ENCODE results near the gene C14orf93. TPM values are rescaled to one million over a fixed set of nuclear protein-coding genes. Genes with fewer than 3 reads are reported as not detected.

Gene C14orf93
- total RNA-seq, 1 experiment from 2014 or later = 7.2 TPM

DNA sequence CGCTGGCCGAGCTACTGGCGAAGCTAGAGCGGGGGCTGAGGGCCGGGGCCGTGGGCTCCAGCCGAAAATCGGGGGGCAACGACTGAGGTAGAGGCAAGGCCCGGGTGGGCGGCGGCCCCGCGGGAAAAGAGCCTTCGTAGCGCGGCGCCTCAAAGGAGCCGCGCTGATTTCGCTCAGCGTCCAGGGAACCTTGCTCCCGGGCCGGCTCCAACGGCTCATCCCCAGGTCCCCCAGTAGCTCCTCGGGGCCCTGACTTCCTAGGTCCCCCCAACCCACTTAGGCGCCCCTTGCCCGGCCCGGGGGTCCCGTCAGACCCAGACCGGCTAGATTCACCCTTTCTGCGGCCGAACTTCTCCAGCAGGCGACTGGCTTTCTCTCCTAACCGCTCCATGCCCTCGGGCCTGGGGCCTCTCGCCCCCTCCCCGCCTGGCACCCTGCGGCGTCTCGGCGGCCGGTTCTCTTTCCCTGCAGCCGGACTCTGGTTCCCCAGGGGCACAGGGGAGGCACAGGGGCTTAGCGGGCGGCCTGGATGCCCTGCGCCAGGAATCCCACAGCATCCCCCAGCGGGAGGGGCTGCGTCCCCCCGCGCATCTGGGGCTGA lies 28.0 kb downstream of the C14orf93 start:
- DNase-seq = no peak
- ChIA-PET CTCF (interaction anchor here (0.6 to 3.2 kb wide), 10 partner anchors 9 to 139 kb away, joined by 3 to 37 read pairs (median 5); partner anchors contain the start of gene PRMT5), POLR2A (interaction anchor here (0.6 to 2.6 kb wide), 11 partner anchors 10 to 113 kb away, joined by 3 to 35 read pairs (median 5); partner anchors contain the start of genes ACIN1, C14orf119 and PRMT5)
- no peaks in the 10 kb centered on the region for H3K27me3 ChIP-seq (replicated peaks; ENCODE audit: control insufficient read depth, insufficient read depth, low read length)
- TF ChIP-seq, protein P1, sequence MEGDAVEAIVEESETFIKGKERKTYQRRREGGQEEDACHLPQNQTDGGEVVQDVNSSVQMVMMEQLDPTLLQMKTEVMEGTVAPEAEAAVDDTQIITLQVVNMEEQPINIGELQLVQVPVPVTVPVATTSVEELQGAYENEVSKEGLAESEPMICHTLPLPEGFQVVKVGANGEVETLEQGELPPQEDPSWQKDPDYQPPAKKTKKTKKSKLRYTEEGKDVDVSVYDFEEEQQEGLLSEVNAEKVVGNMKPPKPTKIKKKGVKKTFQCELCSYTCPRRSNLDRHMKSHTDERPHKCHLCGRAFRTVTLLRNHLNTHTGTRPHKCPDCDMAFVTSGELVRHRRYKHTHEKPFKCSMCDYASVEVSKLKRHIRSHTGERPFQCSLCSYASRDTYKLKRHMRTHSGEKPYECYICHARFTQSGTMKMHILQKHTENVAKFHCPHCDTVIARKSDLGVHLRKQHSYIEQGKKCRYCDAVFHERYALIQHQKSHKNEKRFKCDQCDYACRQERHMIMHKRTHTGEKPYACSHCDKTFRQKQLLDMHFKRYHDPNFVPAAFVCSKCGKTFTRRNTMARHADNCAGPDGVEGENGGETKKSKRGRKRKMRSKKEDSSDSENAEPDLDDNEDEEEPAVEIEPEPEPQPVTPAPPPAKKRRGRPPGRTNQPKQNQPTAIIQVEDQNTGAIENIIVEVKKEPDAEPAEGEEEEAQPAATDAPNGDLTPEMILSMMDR (IDR thresholded peaks at IDR 0.05; ENCODE audit: insufficient read depth in 1 of 2, low read depth in 1 of 2, low read length in 1 of 2, severe bottlenecking in 1 of 2, unreplicated experiment in 1 of 2) = no peak
- intact Hi-C loops (cut with micrococcal nuclease; ENCODE audit: unreplicated experiment) = loop anchor here (5.0 kb wide), 1 partner anchor 110 kb away; the partner anchor contains the start of gene LRP10
- H3K4me3 ChIP-seq (ENCODE audit: low read depth, low read length) = peak overlapping the region; percentile 94
- BruUV-seq (replicated peaks) = TSS peak; percentile 4
- H3K9me3 Mint-ChIP-seq (ENCODE audit: unreplicated experiment) = no peaks in the 10 kb centered on the region
- H3K4me1 ChIP-seq = peaks cover 32% of the 10 kb centered on the region
- no peaks in the 10 kb centered on the region for H3K9me3 ChIP-seq
- 0 out of 2 replicates have a peak, but pooled peaks cover 4% of the 10 kb centered on the region for H3K36me3 ChIP-seq (ENCODE audit: control insufficient read depth, insufficient read depth, low read length)
- no peak overlapping the region for H3K27ac Mint-ChIP-seq (ENCODE audit: unreplicated experiment)
- no peak overlapping the region for H3K4me3 Mint-ChIP-seq (ENCODE audit: unreplicated experiment)
- H3K4me1 Mint-ChIP-seq (ENCODE audit: low read depth, unreplicated experiment) = peaks cover 19% of the 10 kb centered on the region
- no peaks in the 10 kb centered on the region for H3K27me3 Mint-ChIP-seq (ENCODE audit: insufficient read depth, unreplicated experiment)
- peaks cover 41% of the 10 kb centered on the region for H3K36me3 Mint-ChIP-seq (ENCODE audit: insufficient read depth, unreplicated experiment)

DNA sequence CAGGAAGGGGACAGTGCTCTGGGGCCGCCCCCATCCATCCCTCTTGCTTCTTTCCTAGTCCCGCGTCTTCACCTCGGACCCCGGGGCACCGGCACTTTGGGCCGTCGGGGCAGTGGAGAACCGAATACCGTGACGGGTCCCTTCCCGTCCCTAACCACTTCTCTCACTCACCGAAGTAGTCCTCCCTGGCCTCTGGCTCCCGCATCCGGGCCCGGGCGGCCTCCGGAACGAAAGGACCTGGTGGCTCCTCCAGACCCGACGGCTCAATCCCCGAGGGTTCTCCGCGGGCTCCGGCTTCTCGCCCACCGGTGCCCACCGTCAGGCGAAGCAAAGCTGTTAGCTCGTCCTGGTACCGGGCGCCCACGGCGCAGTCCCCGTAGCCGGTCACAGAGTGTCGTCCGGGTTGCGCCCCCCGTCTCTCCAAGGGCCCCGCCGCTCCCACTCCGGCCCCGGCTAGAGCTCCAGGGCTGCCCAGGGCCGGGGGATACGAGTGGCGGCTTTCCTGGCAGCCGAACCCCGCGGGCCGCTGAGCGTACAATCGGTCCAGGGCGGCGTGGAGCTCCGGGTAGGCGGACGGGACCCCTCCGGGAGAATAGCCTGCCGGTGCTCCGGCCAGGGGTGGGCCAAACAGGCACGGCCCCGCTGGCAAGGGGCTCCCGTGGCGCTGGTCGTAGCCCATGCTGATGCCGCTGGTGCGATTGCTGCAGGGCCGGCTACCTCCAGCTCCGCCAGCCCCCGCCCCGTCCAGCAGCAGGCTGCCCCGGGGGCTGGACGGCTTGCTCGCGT lies 28.7 kb downstream of the C14orf93 start:
- peak in 1 of 2 experiments; percentile 38 for DNase-seq
- no peak overlapping the region for H3K4me3 Mint-ChIP-seq (ENCODE audit: unreplicated experiment)

More for the DNA sequence above, 28.7 kb downstream of the C14orf93 start:
- H3K27me3 ChIP-seq (replicated peaks; ENCODE audit: control insufficient read depth, insufficient read depth, low read length) = no peaks in the 10 kb centered on the region
- H3K36me3 ChIP-seq (ENCODE audit: control insufficient read depth, insufficient read depth, low read length) = peaks cover 6% of the 10 kb centered on the region; the same call in 1 of the 2 replicates
- intact Hi-C loops (cut with micrococcal nuclease; ENCODE audit: unreplicated experiment) = loop anchor here (5.0 kb wide), 1 partner anchor 109 kb away; the partner anchor contains the start of gene LRP10
- peaks cover 38% of the 10 kb centered on the region for H3K4me1 ChIP-seq
- Mint-ChIP-seq H3K27me3 (ENCODE audit: insufficient read depth, unreplicated experiment) (no peaks in the 10 kb centered on the region), H3K36me3 (ENCODE audit: insufficient read depth, unreplicated experiment) (peaks cover 48% of the 10 kb centered on the region), H3K4me1 (ENCODE audit: low read depth, unreplicated experiment) (peaks cover 25% of the 10 kb centered on the region), H3K27ac (ENCODE audit: unreplicated experiment) (peak overlapping the region; percentile 66), H3K9me3 (ENCODE audit: unreplicated experiment) (no peaks in the 10 kb centered on the region)
- H3K9me3 ChIP-seq = no peaks in the 10 kb centered on the region
- peak overlapping the region; percentile 94 for H3K4me3 ChIP-seq (ENCODE audit: low read depth, low read length)
- POLR2A ChIA-PET = interaction anchor here (0.8 to 2.6 kb wide), 3 partner anchors 15 to 114 kb away, joined by 3 to 17 read pairs (median 16); partner anchors contain the start of genes ACIN1 and C14orf119
- CTCF ChIA-PET = interaction anchor here (0.6 to 3.2 kb wide), 6 partner anchors 13 to 139 kb away, joined by 3 to 18 read pairs (median 6); partner anchors contain the start of gene PRMT5
- TF ChIP-seq, protein P1 (IDR thresholded peaks at IDR 0.05; ENCODE audit: insufficient read depth in 1 of 2, low read depth in 1 of 2, low read length in 1 of 2, severe bottlenecking in 1 of 2, unreplicated experiment in 1 of 2) = no peak
- BruUV-seq (replicated peaks) = TSS peak; percentile 63
